ENCODE measurements around the gene TTLL10. TPM values are rescaled to one million over a fixed set of nuclear protein-coding genes. Genes with fewer than 3 reads are reported as not detected.

TTLL10 gene
- total RNA-seq, 4 donors from 2014 or later: 0.17 TPM; not detected in 3

DNA sequence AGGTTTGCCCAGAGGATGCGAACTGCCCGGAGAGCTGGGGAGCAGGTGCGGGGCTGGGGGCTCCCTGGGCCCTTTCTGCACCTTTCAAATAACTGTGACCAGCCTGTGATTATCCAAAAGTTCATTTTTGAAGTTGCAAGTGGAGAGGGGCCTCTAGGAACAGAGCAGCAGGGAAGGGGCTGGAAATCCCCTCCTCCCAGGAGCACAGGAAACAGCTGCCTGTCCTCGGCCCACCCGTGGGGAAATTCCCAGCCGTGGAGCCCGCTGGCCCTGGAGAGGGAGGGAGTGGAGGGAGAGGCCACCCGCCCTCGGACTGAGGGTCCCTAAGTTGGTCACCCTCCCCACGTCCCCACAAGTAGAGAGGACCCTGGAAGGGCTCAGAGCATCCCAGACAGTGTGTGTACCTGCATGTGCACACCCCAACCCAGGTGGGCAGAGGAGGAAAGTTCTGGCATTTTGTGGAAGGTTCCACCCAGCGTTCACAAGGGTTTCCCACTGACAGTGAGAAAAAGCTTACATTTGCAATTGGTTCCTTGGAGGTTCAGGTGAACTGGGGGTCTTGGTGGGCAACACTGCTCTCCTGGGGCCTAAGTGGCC lies 41.5 kb downstream of the TTLL10 start:
- TF ChIP-seq, protein P1, sequence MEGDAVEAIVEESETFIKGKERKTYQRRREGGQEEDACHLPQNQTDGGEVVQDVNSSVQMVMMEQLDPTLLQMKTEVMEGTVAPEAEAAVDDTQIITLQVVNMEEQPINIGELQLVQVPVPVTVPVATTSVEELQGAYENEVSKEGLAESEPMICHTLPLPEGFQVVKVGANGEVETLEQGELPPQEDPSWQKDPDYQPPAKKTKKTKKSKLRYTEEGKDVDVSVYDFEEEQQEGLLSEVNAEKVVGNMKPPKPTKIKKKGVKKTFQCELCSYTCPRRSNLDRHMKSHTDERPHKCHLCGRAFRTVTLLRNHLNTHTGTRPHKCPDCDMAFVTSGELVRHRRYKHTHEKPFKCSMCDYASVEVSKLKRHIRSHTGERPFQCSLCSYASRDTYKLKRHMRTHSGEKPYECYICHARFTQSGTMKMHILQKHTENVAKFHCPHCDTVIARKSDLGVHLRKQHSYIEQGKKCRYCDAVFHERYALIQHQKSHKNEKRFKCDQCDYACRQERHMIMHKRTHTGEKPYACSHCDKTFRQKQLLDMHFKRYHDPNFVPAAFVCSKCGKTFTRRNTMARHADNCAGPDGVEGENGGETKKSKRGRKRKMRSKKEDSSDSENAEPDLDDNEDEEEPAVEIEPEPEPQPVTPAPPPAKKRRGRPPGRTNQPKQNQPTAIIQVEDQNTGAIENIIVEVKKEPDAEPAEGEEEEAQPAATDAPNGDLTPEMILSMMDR (IDR thresholded peaks at IDR 0.05): no peak
- TF ChIP-seq POLR2A (IDR thresholded peaks at IDR 0.05; ENCODE audit: low read depth): no peak
- no peak for TF ChIP-seq EP300 (IDR thresholded peaks at IDR 0.05)
- TF ChIP-seq POLR2AphosphoS5 (IDR thresholded peaks at IDR 0.05): no peak
- Histone ChIP-seq H3K4me3 (no peak overlapping the region), H3K27me3 (no peaks in the 10 kb centered on the region), H3K9me3 (no peaks in the 10 kb centered on the region), H3K27ac (replicated peaks in 1 of 4) (no peak overlapping the region), H3K36me3 (peaks cover 27 to 51% (median 47%) of the 10 kb centered on the region in 4 donors), H3K4me1 (peaks cover 14 to 37% (median 30%) of the 10 kb centered on the region in 4 donors)
- intact Hi-C loops (cut with DNase I): no loop called here
- no peak for DNase-seq (ENCODE audit: extremely low spot score)
- 53% methylated on average over 9 of the region's 11 CpGs for WGBS

- 68% methylated on average over 3 of the region's 21 CpGs for WGBS
- no peaks in the 10 kb centered on the region for H3K9me3 ChIP-seq
- H3K27me3 ChIP-seq: no peaks in the 10 kb centered on the region
- peaks cover 34 to 60% (median 56%) of the 10 kb centered on the region in 4 donors for H3K36me3 ChIP-seq
- H3K27ac ChIP-seq (replicated peaks in 1 of 4): no peak overlapping the region
- intact Hi-C loops (cut with DNase I): no loop called here
- no peak overlapping the region for H3K4me3 ChIP-seq
- peaks cover 14 to 37% (median 30%) of the 10 kb centered on the region in 4 donors for H3K4me1 ChIP-seq
- TF ChIP-seq EP300 (IDR thresholded peaks at IDR 0.05) (no peak), POLR2A (IDR thresholded peaks at IDR 0.05; ENCODE audit: low read depth) (no peak), POLR2AphosphoS5 (IDR thresholded peaks at IDR 0.05) (no peak)
- TF ChIP-seq, protein P1 (IDR thresholded peaks at IDR 0.05): no peak
- DNase-seq (ENCODE audit: extremely low spot score): no peak
Measured at GRCh38 chr1:1215881-1216605, 42.4 kb downstream of the TTLL10 start.

- Histone ChIP-seq H3K27ac (replicated peaks in 1 of 4) (no peak overlapping the region), H3K4me3 (no peak overlapping the region), H3K4me1 (peaks cover 14 to 32% (median 28%) of the 10 kb centered on the region in 4 donors), H3K9me3 (no peaks in the 10 kb centered on the region), H3K36me3 (peaks cover 43 to 69% (median 65%) of the 10 kb centered on the region in 4 donors), H3K27me3 (no peaks in the 10 kb centered on the region)
- TF ChIP-seq, protein P1 (IDR thresholded peaks at IDR 0.05): no peak
- TF ChIP-seq POLR2AphosphoS5 (IDR thresholded peaks at IDR 0.05) (no peak), POLR2A (IDR thresholded peaks at IDR 0.05; ENCODE audit: low read depth) (no peak), EP300 (IDR thresholded peaks at IDR 0.05) (no peak)
- 87% methylated on average over 34 of the region's 74 CpGs for WGBS
- intact Hi-C loops (cut with DNase I): no loop called here
- no peak for DNase-seq (ENCODE audit: extremely low spot score)
Measured at GRCh38 chr1:1216770-1217620, 43.3 kb downstream of the TTLL10 start.

- no peak overlapping the region for H3K4me3 ChIP-seq
- H3K4me1 ChIP-seq: peaks cover 14 to 25% (median 24%) of the 10 kb centered on the region in 4 donors
- H3K27ac ChIP-seq (replicated peaks in 1 of 4): no peak overlapping the region
- no peaks in the 10 kb centered on the region for H3K27me3 ChIP-seq
- TF ChIP-seq POLR2AphosphoS5 (IDR thresholded peaks at IDR 0.05) (no peak), POLR2A (IDR thresholded peaks at IDR 0.05; ENCODE audit: low read depth) (no peak), EP300 (IDR thresholded peaks at IDR 0.05) (no peak)
- TF ChIP-seq, protein P1 (IDR thresholded peaks at IDR 0.05): no peak
- H3K36me3 ChIP-seq: peaks cover 51 to 78% (median 74%) of the 10 kb centered on the region in 4 donors
- WGBS: 93% methylated on average over 36 of the region's 52 CpGs
- no peak for DNase-seq (ENCODE audit: extremely low spot score)
- intact Hi-C loops (cut with DNase I): no loop called here
- H3K9me3 ChIP-seq: no peaks in the 10 kb centered on the region
Measured at GRCh38 chr1:1217621-1218523, 44.2 kb downstream of the TTLL10 start.
